Subcutaneous adipose tissue (tissue), 4 donors: ENCODE measurements around the gene MKRN2. TPM values are rescaled to one million over a fixed set of nuclear protein-coding genes. Genes with fewer than 3 reads are reported as not detected.

Source experiments
- total RNA-seq, 4 donors: library from RNA; depleted of rRNA; stranded (reverse); fragments of >200 nt; gene quantifications; one replicate each; pipeline ENCODE4 v1.1.0, GENCODE V29; 2016
- TF ChIP-seq, protein P1 (sequence below): fragments of 450-650 bp; IDR thresholded peaks from one replicate; pipeline ENCODE4 v1.5.1; 2016; ENCODE audit warnings: low read depth, mild to moderate bottlenecking, control low read depth, antibody characterized with exemption, moderate library complexity

Gene MKRN2, protein sequence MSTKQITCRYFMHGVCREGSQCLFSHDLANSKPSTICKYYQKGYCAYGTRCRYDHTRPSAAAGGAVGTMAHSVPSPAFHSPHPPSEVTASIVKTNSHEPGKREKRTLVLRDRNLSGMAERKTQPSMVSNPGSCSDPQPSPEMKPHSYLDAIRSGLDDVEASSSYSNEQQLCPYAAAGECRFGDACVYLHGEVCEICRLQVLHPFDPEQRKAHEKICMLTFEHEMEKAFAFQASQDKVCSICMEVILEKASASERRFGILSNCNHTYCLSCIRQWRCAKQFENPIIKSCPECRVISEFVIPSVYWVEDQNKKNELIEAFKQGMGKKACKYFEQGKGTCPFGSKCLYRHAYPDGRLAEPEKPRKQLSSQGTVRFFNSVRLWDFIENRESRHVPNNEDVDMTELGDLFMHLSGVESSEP
- 10 to 100 TPM; 28.4 to 38.2 (median 31.1) TPM for total RNA-seq

DNA sequence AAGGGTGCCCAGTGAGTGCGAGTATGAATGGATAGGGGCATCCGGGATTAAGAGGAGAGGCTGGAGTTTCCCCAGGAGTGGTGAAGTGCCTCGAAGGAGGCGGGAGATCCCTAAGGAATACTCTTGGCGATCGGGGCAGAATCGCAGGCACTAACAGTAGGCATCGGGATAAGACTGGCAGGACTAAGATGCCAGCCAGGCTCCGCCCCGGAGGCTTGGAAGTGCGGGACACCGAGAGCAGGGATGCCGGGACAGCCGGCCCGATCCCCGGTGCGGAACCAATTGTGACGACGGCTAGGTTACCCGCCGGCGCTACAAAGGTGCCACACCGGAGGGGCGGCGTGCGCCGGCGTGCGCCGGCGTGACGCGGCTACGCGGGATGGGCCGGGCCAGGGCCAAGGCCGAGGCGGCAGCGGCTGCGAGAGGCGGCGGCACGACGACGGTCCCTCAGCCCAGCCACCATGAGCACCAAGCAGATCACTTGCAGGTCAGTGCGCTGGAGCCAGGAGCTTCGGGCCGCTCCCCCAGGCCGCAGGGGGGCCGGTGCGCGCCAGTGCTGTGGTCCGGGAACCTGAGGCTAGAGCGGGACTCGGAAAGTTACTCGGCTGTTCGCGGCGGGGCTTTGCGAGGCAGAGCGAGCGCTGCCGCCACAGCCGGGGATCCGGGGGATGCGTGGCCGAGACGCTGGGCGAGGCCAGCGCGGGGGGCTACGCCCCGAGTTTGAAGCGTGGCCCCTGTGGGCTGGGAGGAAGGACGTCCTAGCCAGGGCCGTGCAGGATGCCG is at the start of gene MKRN2:
TSS of gene MKRN2 (plus strand) at position 398 of the 783 bp plus-strand sequence. CDS start at position 462, 64 bp downstream.
- TF ChIP-seq, protein P1, sequence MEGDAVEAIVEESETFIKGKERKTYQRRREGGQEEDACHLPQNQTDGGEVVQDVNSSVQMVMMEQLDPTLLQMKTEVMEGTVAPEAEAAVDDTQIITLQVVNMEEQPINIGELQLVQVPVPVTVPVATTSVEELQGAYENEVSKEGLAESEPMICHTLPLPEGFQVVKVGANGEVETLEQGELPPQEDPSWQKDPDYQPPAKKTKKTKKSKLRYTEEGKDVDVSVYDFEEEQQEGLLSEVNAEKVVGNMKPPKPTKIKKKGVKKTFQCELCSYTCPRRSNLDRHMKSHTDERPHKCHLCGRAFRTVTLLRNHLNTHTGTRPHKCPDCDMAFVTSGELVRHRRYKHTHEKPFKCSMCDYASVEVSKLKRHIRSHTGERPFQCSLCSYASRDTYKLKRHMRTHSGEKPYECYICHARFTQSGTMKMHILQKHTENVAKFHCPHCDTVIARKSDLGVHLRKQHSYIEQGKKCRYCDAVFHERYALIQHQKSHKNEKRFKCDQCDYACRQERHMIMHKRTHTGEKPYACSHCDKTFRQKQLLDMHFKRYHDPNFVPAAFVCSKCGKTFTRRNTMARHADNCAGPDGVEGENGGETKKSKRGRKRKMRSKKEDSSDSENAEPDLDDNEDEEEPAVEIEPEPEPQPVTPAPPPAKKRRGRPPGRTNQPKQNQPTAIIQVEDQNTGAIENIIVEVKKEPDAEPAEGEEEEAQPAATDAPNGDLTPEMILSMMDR: no peak

DNA sequence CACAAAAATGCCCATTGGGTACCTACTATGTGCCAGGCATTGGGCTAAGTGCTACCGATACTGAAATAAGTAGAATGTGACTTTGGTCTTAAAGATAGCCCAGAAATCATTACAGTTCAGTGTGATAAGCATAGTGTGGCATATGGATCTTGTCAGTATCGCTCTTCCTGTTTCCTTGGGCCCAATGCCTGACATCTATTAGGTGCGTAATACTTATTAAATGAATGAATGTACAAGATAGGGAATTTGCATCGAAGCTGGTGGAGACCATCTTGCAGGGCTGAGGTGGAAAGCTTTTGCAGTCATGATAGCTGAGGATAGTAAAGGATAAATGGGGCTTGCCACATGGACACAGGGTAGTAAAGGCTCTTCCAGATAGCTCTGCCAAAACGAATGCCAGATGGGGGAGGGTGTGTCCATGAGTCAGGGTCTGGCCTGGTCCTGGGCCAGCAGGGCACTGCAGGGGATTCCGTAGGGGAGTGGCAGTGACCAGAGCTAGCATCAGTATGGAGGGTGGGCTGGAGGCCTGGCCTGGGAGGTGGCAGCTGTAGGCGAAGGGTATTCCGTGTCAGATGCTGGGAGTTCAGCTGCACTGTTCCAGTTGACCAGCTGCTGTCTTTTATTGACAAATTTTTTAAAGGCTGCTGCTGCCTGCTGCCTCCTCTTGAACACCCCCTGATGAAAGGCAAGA is 49.2 kb upstream of the MKRN2 start:
- TF ChIP-seq, protein P1: no peak

DNA sequence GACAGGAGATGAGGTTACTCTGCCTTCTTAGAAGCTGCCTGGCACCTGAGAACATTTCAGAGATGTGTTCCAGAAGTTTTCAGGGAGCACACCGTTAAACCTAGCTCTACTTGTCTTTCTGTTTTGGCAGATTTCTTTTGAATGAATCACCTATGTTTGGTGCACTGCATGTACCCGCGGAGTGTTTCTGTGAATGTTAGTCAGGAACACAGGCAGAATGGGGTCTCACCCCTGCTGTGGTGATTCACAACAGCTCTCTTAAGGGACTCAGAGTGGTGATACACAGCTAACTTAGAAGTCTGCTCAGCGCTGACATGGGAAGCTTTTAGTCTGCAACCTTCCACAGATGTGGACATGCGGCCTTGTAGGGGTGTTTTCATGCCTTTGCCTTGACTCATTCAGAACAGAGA is 48.6 kb upstream of the MKRN2 start:
- TF ChIP-seq, protein P1: no peak

DNA sequence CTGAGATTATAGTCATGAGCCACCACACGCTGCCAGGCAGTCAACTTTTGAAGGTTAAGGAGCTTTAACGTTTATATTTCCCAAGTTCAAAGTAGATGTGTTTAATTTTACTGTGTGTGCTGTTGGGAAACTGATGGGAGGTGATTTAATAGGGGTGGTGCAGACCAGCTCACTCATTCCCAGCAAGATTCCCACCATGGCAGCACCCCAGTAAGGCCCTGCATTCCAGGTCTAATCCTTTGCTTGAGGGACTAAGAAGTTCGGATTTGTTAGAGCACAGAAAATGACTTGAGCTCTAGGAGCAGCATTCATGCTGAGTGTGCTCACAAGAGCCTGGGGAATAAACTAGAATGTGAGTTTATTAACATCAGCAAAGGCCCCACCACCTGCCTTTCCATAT is 47.4 kb upstream of the MKRN2 start:
- TF ChIP-seq, protein P1: no peak

DNA sequence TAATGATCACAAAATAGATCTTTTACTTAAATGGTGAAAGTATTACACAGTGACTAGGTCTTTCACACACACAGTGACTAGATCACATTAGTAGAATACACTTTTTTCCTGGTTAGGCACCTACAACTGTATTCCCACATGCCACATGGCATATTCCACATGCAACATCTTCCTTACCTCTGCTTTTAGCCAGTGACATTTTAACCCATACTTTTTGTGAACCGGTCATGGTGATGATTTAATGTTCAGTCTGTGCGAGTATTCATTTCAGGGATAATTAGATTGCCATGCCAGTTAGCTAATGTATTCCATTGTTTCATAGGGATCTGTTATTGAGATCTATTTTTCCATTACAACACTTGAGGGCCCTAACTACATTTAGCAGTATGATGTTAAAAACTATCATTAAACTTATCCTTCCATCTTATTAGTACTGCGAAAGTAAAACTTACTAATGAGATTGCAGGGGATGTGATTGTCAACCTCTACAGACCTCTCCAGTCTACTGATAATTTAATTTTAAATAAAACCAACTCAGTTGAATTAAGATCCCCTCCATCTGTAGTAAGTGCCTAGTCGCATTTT is 44.3 kb upstream of the MKRN2 start:
- TF ChIP-seq, protein P1: no peak

DNA sequence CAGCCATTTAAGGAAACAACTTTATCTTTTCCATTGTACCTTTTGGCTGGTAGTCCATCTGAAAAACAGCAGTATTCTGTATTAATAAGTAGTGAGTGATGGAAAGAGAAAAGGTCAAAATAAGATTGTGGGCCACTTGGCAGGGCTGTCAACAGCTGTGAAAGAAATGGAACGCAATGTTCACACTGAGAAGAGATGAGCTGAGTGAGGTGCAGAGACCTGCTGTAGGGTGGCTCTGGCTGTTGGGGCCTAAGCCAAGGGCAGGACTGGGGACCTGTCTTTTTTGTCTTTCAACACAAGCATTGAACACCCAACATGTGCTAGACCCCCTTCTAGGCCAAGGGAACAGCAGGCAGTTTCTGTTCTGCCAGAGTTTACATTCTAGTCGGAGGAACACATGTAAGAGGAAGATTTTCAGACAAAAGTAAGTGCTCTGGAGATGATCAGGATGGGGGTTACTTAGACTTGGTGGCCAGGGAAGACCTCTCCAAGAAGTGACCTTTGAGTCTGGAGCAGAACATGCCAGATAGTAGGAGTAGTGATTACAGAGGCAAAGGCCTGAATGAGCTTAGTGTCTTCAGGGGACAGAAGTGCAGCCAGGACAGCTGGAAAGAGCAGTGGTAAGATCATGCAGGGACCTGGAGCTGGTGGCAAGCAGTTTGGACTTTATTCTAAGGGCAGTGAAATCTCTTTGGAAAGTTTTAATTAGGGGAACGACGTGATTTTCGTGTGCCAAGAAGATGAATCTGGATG is 43.0 kb upstream of the MKRN2 start:
- TF ChIP-seq, protein P1: no peak
